Measurements from ENCODE around the gene CAPZB.

DNA sequence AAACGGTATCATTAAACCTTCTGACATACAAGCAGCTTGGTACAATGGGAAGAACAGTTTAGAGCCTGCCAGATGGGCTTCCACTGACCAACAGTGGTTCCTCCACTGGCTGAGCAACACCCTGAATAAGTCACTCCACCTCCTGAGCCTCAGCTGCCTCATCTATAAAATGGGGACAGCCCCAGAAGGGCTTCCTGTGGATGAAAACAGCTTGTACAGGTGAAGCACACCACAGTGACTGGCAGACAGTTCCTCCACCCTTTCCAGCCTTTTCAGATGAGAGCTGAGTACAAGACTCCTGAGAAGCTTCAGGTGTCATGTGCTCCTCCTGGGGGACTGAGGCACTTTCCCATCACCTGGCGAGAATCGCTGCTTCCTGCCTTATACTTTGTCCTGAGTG lies 2.1 kb downstream of the CAPZB start:
- TF ChIP-seq, protein P1, sequence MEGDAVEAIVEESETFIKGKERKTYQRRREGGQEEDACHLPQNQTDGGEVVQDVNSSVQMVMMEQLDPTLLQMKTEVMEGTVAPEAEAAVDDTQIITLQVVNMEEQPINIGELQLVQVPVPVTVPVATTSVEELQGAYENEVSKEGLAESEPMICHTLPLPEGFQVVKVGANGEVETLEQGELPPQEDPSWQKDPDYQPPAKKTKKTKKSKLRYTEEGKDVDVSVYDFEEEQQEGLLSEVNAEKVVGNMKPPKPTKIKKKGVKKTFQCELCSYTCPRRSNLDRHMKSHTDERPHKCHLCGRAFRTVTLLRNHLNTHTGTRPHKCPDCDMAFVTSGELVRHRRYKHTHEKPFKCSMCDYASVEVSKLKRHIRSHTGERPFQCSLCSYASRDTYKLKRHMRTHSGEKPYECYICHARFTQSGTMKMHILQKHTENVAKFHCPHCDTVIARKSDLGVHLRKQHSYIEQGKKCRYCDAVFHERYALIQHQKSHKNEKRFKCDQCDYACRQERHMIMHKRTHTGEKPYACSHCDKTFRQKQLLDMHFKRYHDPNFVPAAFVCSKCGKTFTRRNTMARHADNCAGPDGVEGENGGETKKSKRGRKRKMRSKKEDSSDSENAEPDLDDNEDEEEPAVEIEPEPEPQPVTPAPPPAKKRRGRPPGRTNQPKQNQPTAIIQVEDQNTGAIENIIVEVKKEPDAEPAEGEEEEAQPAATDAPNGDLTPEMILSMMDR (IDR thresholded peaks at IDR 0.05): no peak
- TF ChIP-seq POLR2A (IDR thresholded peaks at IDR 0.05) (no peak), POLR2AphosphoS5 (IDR thresholded peaks at IDR 0.05) (no peak), EP300 (IDR thresholded peaks at IDR 0.05) (no peak)

Data from sigmoid colon (tissue), 4 donors.